ENCODE data around the gene TBL2. TPM values are rescaled to one million over a fixed set of nuclear protein-coding genes. Genes with fewer than 3 reads are reported as not detected.
"Not testable (repeated sequence)": the region's sequence is repeated elsewhere in the genome, so short reads cannot be mapped to it uniquely, and the experiment has no call there.

Gene TBL2
- total RNA-seq, 3 donors from 2014 or later = 34.0 to 42.6 (median 42.1) TPM

GRCh38 chr7:73613954-73614735 is 35.8 kb upstream of the TBL2 start:
- H3K27me3 Mint-ChIP-seq (ENCODE audit: low read depth) = peaks cover 54% of the 10 kb centered on the region
- H3K9me3 Mint-ChIP-seq = no peaks in the 10 kb centered on the region
- no peak overlapping the region for H3K4me3 Mint-ChIP-seq
- H3K36me3 Mint-ChIP-seq (ENCODE audit: insufficient read depth) = no peaks in the 10 kb centered on the region
- DNase-seq = no peak
- no peak for ATAC-seq
- H3K4me1 Mint-ChIP-seq (ENCODE audit: low read depth) = no peaks in the 10 kb centered on the region

- H3K4me1 Mint-ChIP-seq (ENCODE audit: low read depth) = no peaks in the 10 kb centered on the region
- no peak overlapping the region for H3K4me3 Mint-ChIP-seq
- H3K36me3 Mint-ChIP-seq (ENCODE audit: insufficient read depth) = no peaks in the 10 kb centered on the region
- DNase-seq (no peak), ATAC-seq (peak in 1 of 2 donors; percentile 10)
- H3K27me3 Mint-ChIP-seq (ENCODE audit: low read depth) = peaks cover 51% of the 10 kb centered on the region
- no peaks in the 10 kb centered on the region for H3K9me3 Mint-ChIP-seq
These were observed 34.4 kb upstream of the TBL2 start for GRCh38 chr7:73612598-73613269.

GRCh38 chr7:73611017-73611555 is 32.7 kb upstream of the TBL2 start:
- Mint-ChIP-seq H3K36me3 (ENCODE audit: insufficient read depth) (no peaks in the 10 kb centered on the region), H3K4me3 (no peak overlapping the region), H3K27me3 (ENCODE audit: low read depth) (peaks cover 59% of the 10 kb centered on the region), H3K9me3 (no peaks in the 10 kb centered on the region), H3K4me1 (ENCODE audit: low read depth) (no peaks in the 10 kb centered on the region)
- ATAC-seq (no peak), DNase-seq (no peak)

- no peak for ATAC-seq
- no peaks in the 10 kb centered on the region for H3K9me3 Mint-ChIP-seq
- no peak for DNase-seq
- H3K4me1 Mint-ChIP-seq (ENCODE audit: low read depth) = no peaks in the 10 kb centered on the region
- H3K27me3 Mint-ChIP-seq (ENCODE audit: low read depth) = peaks cover 61% of the 10 kb centered on the region
- H3K36me3 Mint-ChIP-seq (ENCODE audit: insufficient read depth) = no peaks in the 10 kb centered on the region
- no peak overlapping the region for H3K4me3 Mint-ChIP-seq
These were observed 31.7 kb upstream of the TBL2 start for GRCh38 chr7:73610105-73610504.

GRCh38 chr7:73607692-73607983 is 29.3 kb upstream of the TBL2 start:
- not testable (repeated sequence) for ATAC-seq; H3K4me1 Mint-ChIP-seq (ENCODE audit: low read depth); H3K9me3 Mint-ChIP-seq; H3K36me3 Mint-ChIP-seq (ENCODE audit: insufficient read depth); DNase-seq; H3K4me3 Mint-ChIP-seq
- H3K27me3 Mint-ChIP-seq (ENCODE audit: low read depth) = peaks cover 38% of the 10 kb centered on the region

- peak; percentile 69 for DNase-seq
- Mint-ChIP-seq H3K4me3 (no peak overlapping the region), H3K27me3 (ENCODE audit: low read depth) (peaks cover 34% of the 10 kb centered on the region), H3K9me3 (no peaks in the 10 kb centered on the region), H3K4me1 (ENCODE audit: low read depth) (no peaks in the 10 kb centered on the region), H3K36me3 (ENCODE audit: insufficient read depth) (no peaks in the 10 kb centered on the region)
- ATAC-seq = peak; percentile 82 to 88
These were observed 28.7 kb upstream of the TBL2 start for GRCh38 chr7:73606801-73607691.

GRCh38 chr7:73605601-73606220 is 27.3 kb upstream of the TBL2 start:
- Mint-ChIP-seq H3K4me3 (no peak overlapping the region), H3K27me3 (ENCODE audit: low read depth) (peaks cover 28% of the 10 kb centered on the region), H3K9me3 (no peaks in the 10 kb centered on the region), H3K36me3 (ENCODE audit: insufficient read depth) (no peaks in the 10 kb centered on the region), H3K4me1 (ENCODE audit: low read depth) (no peaks in the 10 kb centered on the region)
- DNase-seq = no peak
- no peak for ATAC-seq

- Mint-ChIP-seq H3K27me3 (ENCODE audit: low read depth) (peaks cover 24% of the 10 kb centered on the region), H3K9me3 (no peaks in the 10 kb centered on the region), H3K4me1 (ENCODE audit: low read depth) (no peaks in the 10 kb centered on the region), H3K36me3 (ENCODE audit: insufficient read depth) (no peaks in the 10 kb centered on the region), H3K4me3 (no peak overlapping the region)
- no peak for ATAC-seq
- no peak for DNase-seq
These were observed 24.6 kb upstream of the TBL2 start for GRCh38 chr7:73602721-73603651.

- no peak overlapping the region for H3K4me3 Mint-ChIP-seq
- no peaks in the 10 kb centered on the region for H3K36me3 Mint-ChIP-seq (ENCODE audit: insufficient read depth)
- H3K4me1 Mint-ChIP-seq (ENCODE audit: low read depth) = no peaks in the 10 kb centered on the region
- ATAC-seq (no peak), DNase-seq (no peak)
- H3K27me3 Mint-ChIP-seq (ENCODE audit: low read depth) = peaks cover 16% of the 10 kb centered on the region
- H3K9me3 Mint-ChIP-seq = no peaks in the 10 kb centered on the region
These were observed 21.5 kb upstream of the TBL2 start for GRCh38 chr7:73599916-73600315.

GRCh38 chr7:73599151-73599882 is 20.9 kb upstream of the TBL2 start:
- peaks cover 16% of the 10 kb centered on the region for H3K27me3 Mint-ChIP-seq (ENCODE audit: low read depth)
- no peaks in the 10 kb centered on the region for H3K4me1 Mint-ChIP-seq (ENCODE audit: low read depth)
- no peak for ATAC-seq

GRCh38 chr7:73597978-73598782 is 19.8 kb upstream of the TBL2 start:
- no peak for ATAC-seq
- peaks cover 18% of the 10 kb centered on the region for H3K27me3 Mint-ChIP-seq (ENCODE audit: low read depth)
- H3K36me3 Mint-ChIP-seq (ENCODE audit: insufficient read depth) = no peaks in the 10 kb centered on the region
- DNase-seq = no peak
- no peak overlapping the region for H3K4me3 Mint-ChIP-seq
- no peaks in the 10 kb centered on the region for H3K9me3 Mint-ChIP-seq
- no peaks in the 10 kb centered on the region for H3K4me1 Mint-ChIP-seq (ENCODE audit: low read depth)

More at GRCh38 chr7:73599151-73599882, 20.9 kb upstream of the TBL2 start:
- Mint-ChIP-seq H3K9me3 (no peaks in the 10 kb centered on the region), H3K4me3 (no peak overlapping the region), H3K36me3 (ENCODE audit: insufficient read depth) (no peaks in the 10 kb centered on the region)
- DNase-seq = no peak

Measured in activated T-cell treated with anti-CD3 and anti-CD28 coated beads, Interleukin-2, amount 50 U/mL, for 4 hours (primary cell).